SK-N-SH treated with all-trans-retinoic acid at 6 μM for 48 hours (cell line): Measurements from ENCODE around the gene ANKRD29.

Source experiments
- ATAC-seq: fragments of 200-7000 bp; cut with Tn5 transposase; 3 replicates; pipeline ENCODE4 v1.9.1; 2020; ENCODE audit warnings: mild to moderate bottlenecking, moderate library complexity
- BACH2 ChIP-seq: fragments of 250-450 bp; sonication (Bioruptor Pico); IDR thresholded peaks from 2 replicates; pipeline ENCODE4 v1.9.0; 2021; ENCODE audit warnings: mild to moderate bottlenecking, borderline replicate concordance
- CSDC2 ChIP-seq: fragments of 250-450 bp; sonication (Bioruptor Pico); IDR thresholded peaks from 2 replicates; pipeline ENCODE4 v1.5.0; 2020; ENCODE audit warnings: mild to moderate bottlenecking, moderate library complexity
- ISL1 ChIP-seq: fragments of 250-450 bp; sonication (Bioruptor Pico); IDR thresholded peaks from 2 replicates; pipeline ENCODE4 v2.1.2; 2022; ENCODE audit warnings: mild to moderate bottlenecking, moderate library complexity
- OSR1 ChIP-seq: fragments of 250-450 bp; sonication (Bioruptor Pico); IDR thresholded peaks from 2 replicates; pipeline ENCODE4 v1.8.0; 2022; ENCODE audit warnings: moderate library complexity, mild to moderate bottlenecking, inconsistent platforms
- SNAI2 ChIP-seq: fragments of 250-450 bp; sonication (Bioruptor Pico); IDR thresholded peaks from 2 replicates; pipeline ENCODE4 v1.5.0; 2020; ENCODE audit warnings: mild to moderate bottlenecking, moderate library complexity
- TCF4 ChIP-seq: fragments of 250-450 bp; sonication (Bioruptor Pico); IDR thresholded peaks from 2 replicates; pipeline ENCODE4 v1.8.0; 2021; ENCODE audit warnings: mild to moderate bottlenecking, moderate library complexity, borderline replicate concordance
- ZC3H10 ChIP-seq: fragments of 250-450 bp; sonication (Bioruptor Pico); IDR thresholded peaks from 2 replicates; pipeline ENCODE4 v1.5.1; 2021; ENCODE audit warnings: mild to moderate bottlenecking, moderate library complexity
- ZFP3 ChIP-seq: fragments of 250-450 bp; sonication (Bioruptor Pico); IDR thresholded peaks from 2 replicates; pipeline ENCODE4 v1.5.0; 2020; ENCODE audit warnings: mild to moderate bottlenecking, moderate library complexity
- ZFP30 ChIP-seq: fragments of 450-650 bp; formaldehyde crosslinking; IDR thresholded peaks from 2 replicates; pipeline ENCODE4 v1.5.0; 2022; ENCODE audit warnings: mild to moderate bottlenecking, moderate library complexity
- ZNF70 ChIP-seq: fragments of 450-650 bp; formaldehyde crosslinking; IDR thresholded peaks from 2 replicates; pipeline ENCODE4 v1.5.0; 2020; ENCODE audit warnings: mild to moderate bottlenecking, moderate library complexity
- ZNF8 ChIP-seq: fragments of 450-650 bp; formaldehyde crosslinking; IDR thresholded peaks from 2 replicates; pipeline ENCODE4 v1.5.0; 2020; ENCODE audit warnings: mild to moderate bottlenecking, moderate library complexity
- TF ChIP-seq, protein P1 (sequence below): fragments of 250-450 bp; sonication (Bioruptor Pico); IDR thresholded peaks from 2 replicates; pipeline ENCODE4 v1.8.0; 2020; ENCODE audit warnings: mild to moderate bottlenecking, moderate library complexity, borderline replicate concordance
- TF ChIP-seq, protein P2 (sequence below): fragments of 250-450 bp; sonication (Bioruptor Pico); IDR thresholded peaks from 2 replicates; pipeline ENCODE4 v1.5.1; 2020; ENCODE audit warnings: low read depth, mild to moderate bottlenecking, moderate library complexity
- TF ChIP-seq, protein P3 (sequence below): fragments of 250-450 bp; sonication (Bioruptor Pico); IDR thresholded peaks from 2 replicates; pipeline ENCODE4 v1.5.0; 2020; ENCODE audit warnings: mild to moderate bottlenecking, moderate library complexity

The ANKRD29 gene

DNA sequence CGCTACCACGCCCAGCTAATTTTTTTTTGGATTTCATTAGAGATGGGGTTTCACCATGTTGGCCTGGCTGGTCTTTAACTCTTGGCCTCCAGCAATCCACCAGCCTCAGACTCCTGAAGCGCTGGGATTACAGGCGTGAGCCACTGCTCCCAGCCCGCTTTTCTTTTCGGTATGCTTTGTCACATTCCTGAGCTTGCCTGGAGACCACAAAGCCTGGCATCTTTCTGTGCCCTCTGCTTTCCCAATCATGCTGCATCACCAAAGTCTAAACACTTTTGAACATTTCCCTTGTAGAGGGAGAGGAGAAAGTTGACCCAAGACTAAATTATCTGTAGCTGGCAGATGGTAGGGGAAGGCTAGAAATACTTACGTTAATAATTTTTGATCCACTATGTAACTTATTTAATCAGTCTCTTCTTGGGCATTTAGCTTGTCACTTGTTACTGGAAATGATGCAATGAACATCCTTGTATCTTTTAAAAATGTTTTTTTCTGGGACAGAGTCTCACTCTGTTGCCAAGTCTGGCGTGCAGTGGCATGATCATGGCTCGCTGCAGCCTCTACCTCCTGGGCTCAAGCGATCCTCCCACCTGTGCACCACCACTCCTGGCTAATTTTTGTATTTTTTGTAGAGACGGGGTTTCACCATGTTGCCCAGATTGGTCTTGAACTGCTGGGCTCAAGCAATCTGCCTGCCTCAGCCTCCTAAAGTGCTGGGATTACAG is 73.7 kb downstream of the ANKRD29 start:
- ATAC-seq = no peak
- TF ChIP-seq, protein P1, sequence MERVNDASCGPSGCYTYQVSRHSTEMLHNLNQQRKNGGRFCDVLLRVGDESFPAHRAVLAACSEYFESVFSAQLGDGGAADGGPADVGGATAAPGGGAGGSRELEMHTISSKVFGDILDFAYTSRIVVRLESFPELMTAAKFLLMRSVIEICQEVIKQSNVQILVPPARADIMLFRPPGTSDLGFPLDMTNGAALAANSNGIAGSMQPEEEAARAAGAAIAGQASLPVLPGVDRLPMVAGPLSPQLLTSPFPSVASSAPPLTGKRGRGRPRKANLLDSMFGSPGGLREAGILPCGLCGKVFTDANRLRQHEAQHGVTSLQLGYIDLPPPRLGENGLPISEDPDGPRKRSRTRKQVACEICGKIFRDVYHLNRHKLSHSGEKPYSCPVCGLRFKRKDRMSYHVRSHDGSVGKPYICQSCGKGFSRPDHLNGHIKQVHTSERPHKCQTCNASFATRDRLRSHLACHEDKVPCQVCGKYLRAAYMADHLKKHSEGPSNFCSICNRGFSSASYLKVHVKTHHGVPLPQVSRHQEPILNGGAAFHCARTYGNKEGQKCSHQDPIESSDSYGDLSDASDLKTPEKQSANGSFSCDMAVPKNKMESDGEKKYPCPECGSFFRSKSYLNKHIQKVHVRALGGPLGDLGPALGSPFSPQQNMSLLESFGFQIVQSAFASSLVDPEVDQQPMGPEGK (CRISPR knock-in tag) = no peak
- TF ChIP-seq OSR1 (CRISPR knock-in tag) = no peak
- TF ChIP-seq CSDC2 (CRISPR knock-in tag) = no peak
- no peak for TF ChIP-seq TCF4
- no peak for TF ChIP-seq ZNF70
- TF ChIP-seq ZFP3 = no peak

DNA sequence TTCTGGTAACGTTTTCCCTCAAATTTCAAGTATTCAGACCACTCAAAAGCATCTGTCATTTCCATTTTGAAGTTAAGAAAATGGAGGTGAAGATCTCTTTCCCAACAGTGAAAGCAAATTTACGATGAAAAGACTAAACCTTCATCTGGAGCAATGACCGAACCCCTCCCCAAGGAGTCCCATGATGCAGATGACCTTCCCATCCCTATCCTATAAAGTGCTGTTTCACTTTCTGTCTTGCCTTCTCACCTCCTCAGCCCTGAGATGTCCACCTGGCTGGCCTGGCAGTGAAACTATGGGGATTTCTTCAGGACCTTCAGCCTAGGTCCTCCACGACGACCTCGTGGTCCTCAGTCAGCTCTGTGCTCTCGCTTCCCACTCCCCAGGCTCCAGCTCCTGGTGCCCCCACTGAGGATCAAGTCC is 75.5 kb downstream of the ANKRD29 start:
- no peak for ATAC-seq
- TF ChIP-seq, protein P2, sequence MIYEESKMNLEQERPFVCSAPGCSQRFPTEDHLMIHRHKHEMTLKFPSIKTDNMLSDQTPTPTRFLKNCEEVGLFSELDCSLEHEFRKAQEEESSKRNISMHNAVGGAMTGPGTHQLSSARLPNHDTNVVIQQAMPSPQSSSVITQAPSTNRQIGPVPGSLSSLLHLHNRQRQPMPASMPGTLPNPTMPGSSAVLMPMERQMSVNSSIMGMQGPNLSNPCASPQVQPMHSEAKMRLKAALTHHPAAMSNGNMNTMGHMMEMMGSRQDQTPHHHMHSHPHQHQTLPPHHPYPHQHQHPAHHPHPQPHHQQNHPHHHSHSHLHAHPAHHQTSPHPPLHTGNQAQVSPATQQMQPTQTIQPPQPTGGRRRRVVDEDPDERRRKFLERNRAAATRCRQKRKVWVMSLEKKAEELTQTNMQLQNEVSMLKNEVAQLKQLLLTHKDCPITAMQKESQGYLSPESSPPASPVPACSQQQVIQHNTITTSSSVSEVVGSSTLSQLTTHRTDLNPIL (CRISPR knock-in tag) = no peak
- no peak for TF ChIP-seq ISL1 (CRISPR knock-in tag)
- TF ChIP-seq ZNF8 (CRISPR knock-in tag) = no peak
- TF ChIP-seq, protein P3, sequence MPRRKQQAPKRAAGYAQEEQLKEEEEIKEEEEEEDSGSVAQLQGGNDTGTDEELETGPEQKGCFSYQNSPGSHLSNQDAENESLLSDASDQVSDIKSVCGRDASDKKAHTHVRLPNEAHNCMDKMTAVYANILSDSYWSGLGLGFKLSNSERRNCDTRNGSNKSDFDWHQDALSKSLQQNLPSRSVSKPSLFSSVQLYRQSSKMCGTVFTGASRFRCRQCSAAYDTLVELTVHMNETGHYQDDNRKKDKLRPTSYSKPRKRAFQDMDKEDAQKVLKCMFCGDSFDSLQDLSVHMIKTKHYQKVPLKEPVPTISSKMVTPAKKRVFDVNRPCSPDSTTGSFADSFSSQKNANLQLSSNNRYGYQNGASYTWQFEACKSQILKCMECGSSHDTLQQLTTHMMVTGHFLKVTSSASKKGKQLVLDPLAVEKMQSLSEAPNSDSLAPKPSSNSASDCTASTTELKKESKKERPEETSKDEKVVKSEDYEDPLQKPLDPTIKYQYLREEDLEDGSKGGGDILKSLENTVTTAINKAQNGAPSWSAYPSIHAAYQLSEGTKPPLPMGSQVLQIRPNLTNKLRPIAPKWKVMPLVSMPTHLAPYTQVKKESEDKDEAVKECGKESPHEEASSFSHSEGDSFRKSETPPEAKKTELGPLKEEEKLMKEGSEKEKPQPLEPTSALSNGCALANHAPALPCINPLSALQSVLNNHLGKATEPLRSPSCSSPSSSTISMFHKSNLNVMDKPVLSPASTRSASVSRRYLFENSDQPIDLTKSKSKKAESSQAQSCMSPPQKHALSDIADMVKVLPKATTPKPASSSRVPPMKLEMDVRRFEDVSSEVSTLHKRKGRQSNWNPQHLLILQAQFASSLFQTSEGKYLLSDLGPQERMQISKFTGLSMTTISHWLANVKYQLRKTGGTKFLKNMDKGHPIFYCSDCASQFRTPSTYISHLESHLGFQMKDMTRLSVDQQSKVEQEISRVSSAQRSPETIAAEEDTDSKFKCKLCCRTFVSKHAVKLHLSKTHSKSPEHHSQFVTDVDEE (CRISPR knock-in tag) = no peak
- no peak for TF ChIP-seq OSR1 (CRISPR knock-in tag)
- TF ChIP-seq SNAI2 (CRISPR knock-in tag) = no peak

DNA sequence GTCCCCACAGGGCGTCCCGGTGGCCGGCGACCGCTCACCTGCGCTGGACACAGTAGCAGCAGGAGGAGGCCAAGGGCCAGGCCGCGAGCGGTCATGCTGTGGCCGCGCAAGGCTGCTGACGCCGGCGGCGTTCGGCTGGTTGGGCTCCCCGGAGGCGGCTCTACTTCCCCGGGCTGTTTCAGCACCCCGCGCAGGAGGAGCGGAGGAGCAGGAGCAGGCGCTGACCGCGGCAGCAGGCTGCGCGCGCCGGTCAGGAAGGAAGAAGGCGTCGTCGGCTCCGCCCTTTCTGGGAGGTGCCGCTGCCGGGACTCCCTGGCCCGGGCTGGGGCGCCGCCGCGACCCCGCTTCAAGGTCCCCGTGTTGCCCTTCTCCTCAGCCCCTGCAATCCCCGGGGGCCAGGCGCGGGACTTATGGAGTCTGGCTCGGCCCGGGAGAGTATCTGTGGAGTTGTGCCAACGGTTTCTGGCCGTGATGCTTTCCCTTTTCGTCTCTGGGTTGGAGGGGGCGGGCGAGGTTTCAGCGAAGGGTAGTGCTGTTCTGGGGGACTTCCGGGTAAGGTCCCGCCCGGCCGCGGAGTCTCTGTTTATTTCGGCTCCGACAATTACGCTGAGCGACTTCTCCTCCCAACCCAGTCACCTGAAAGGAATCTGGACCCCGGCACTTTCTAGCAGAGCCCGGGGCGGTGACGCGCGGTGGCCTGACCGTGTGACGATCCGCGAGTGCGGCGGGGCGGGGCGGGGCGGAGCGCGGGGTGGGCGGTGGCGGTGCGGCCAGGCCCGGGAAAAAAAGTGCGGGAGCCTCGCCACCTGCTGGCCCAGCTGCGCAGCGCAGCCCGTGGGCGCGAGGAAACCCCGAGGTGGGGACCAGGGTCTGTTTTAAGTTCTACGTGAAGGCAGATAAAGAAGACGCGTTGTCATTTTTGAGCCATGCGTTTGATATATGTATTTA is 76.2 kb downstream of the ANKRD29 start, which contains the start of gene NPC1:
Gene NPC1, minus strand, starts transcription at position 258 of the 948 bp plus-strand sequence. Its CDS starts 163 bp downstream, at position 95.
- peak; percentile 98 for ATAC-seq
- TF ChIP-seq, protein P1 (CRISPR knock-in tag) = peak; percentile 65; the same call in 1 of the 2 replicates
- no peak for TF ChIP-seq BACH2 (CRISPR knock-in tag)

DNA sequence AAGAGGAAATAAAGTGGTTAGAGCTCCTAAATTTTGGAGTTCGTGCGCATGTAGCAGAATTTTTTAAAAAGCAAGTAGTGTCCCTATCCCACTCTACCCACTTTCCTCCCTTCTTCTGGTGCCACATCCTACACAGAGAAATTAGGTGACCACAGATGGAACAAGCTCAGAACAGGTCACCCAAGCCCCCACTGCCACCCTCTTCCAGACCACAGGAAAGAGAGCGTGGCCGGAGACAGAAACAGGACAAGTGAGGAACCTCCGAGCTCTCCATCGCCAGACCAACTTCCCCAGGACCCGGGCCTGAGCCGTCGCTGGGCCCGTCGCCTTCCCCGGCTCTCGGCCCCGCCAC is 76.8 kb downstream of the ANKRD29 start:
- no peak for ATAC-seq
- no peak for TF ChIP-seq ZC3H10 (CRISPR knock-in tag)
- TF ChIP-seq, protein P2 (CRISPR knock-in tag) = no peak
- TF ChIP-seq SNAI2 (CRISPR knock-in tag) = no peak
- no peak for TF ChIP-seq CSDC2 (CRISPR knock-in tag)
- TF ChIP-seq ZFP30 = no peak
